HUES6 (cell line): ENCODE data around the gene RSPH3.
A peak's percentile ranks its signal among the peaks of the same experiment; 100 is the strongest.
"Not testable (repeated sequence)": the region's sequence is repeated elsewhere in the genome, so short reads cannot be mapped to it uniquely, and the experiment has no call there.

Experiments
- H3K27ac ChIP-seq: 2 replicates; pipeline ENCODE4 v1.7.0; 2013; ENCODE audit warnings: low read depth, mild to moderate bottlenecking, low read length, inconsistent platforms
- H3K27me3 ChIP-seq: 2 replicates; pipeline ENCODE4 v1.6.1; 2013; ENCODE audit warnings: low read length; ENCODE audit not compliant: control insufficient read depth, insufficient read depth
- H3K36me3 ChIP-seq: 2 replicates; pipeline ENCODE4 v1.6.1; 2013; ENCODE audit warnings: low read length; ENCODE audit not compliant: control insufficient read depth, insufficient read depth
- H3K4me1 ChIP-seq: 2 replicates; pipeline ENCODE4 v1.6.1; 2013; ENCODE audit warnings: low read length; ENCODE audit not compliant: control insufficient read depth, insufficient read depth
- H3K4me3 ChIP-seq: 2 replicates; pipeline ENCODE4 v1.5.1; 2013; ENCODE audit warnings: low read depth, low read length
- H3K9ac ChIP-seq: one replicate; pipeline ENCODE4 v1.6.1; 2013; ENCODE audit warnings: mild to moderate bottlenecking, low read length
- H3K9me3 ChIP-seq: 2 replicates; pipeline ENCODE4 v1.6.1; 2013; ENCODE audit warnings: low read depth, low read length; ENCODE audit not compliant: control insufficient read depth, insufficient read depth

RSPH3 gene

DNA sequence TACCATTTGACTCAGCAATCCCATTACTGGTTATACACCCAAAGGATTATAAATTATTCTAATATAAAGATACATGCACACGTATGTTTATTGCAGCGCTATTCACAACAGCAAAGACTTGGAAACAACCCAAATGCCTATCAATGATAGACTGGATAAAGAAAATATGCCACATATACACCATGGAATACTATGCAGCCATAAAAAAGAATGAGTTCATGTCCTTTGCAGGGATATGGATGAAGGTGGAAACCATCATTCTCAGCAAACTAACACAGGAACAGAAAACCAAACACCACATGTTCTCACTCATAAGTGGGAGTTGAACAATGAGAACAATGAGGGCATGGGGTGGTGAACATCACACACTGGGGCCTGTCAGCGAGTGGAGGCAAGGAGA lies 48.0 kb downstream of the RSPH3 start:
- not testable (repeated sequence) for H3K36me3 ChIP-seq, H3K9ac ChIP-seq, H3K27ac ChIP-seq, H3K4me3 ChIP-seq, H3K4me1 ChIP-seq, H3K9me3 ChIP-seq, H3K27me3 ChIP-seq

- not testable (repeated sequence) for H3K27me3 ChIP-seq, H3K4me1 ChIP-seq, H3K4me3 ChIP-seq, H3K9ac ChIP-seq, H3K27ac ChIP-seq, H3K36me3 ChIP-seq, H3K9me3 ChIP-seq
Measured at GRCh38 chr6:158951565-158951964, 48.4 kb downstream of the RSPH3 start.

GRCh38 chr6:158947284-158947683 lies 52.7 kb downstream of the RSPH3 start:
- H3K27me3 ChIP-seq, result no peaks in the 10 kb centered on the region
- no peak overlapping the region for H3K9ac ChIP-seq
- H3K4me3 ChIP-seq, result no peak overlapping the region
- no peaks in the 10 kb centered on the region for H3K4me1 ChIP-seq
- H3K9me3 ChIP-seq, result 0 out of 2 replicates have a peak, but pooled peaks cover 2% of the 10 kb centered on the region
- no peak overlapping the region for H3K27ac ChIP-seq
- no peaks in the 10 kb centered on the region for H3K36me3 ChIP-seq

GRCh38 chr6:158943380-158944032 lies 56.5 kb downstream of the RSPH3 start:
- Histone ChIP-seq H3K27ac (no peak overlapping the region), H3K4me3 (no peak overlapping the region), H3K27me3 (no peaks in the 10 kb centered on the region), H3K9me3 (0 out of 2 replicates have a peak, but pooled peaks cover 3% of the 10 kb centered on the region), H3K9ac (no peak overlapping the region), H3K36me3 (no peaks in the 10 kb centered on the region), H3K4me1 (peaks cover 14% of the 10 kb centered on the region)

DNA sequence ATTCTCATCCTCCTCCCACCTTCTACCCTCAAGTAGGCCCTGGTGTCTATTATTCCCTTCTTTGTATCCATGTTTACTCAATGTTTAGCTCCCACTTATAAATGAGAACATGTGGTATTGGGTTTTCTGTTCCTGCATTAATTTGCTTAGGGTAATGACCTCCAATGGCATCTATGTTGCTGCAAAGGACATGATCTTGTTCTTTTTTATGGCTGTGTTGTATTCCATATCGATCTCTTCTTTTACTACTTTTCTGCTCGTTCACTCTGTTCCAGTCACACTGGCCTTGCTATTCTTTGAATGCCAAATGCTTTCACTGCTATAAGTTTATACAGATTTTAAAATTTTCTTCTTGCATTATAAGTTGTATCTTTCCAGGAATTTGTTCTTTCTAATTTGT lies 57.7 kb downstream of the RSPH3 start:
- no peak overlapping the region for H3K4me3 ChIP-seq
- H3K36me3 ChIP-seq, result no peaks in the 10 kb centered on the region
- H3K27me3 ChIP-seq, result no peaks in the 10 kb centered on the region
- H3K4me1 ChIP-seq, result peaks cover 19% of the 10 kb centered on the region
- 0 out of 2 replicates have a peak, but pooled peaks cover 3% of the 10 kb centered on the region for H3K9me3 ChIP-seq
- no peak overlapping the region for H3K9ac ChIP-seq
- H3K27ac ChIP-seq, result no peak overlapping the region

DNA sequence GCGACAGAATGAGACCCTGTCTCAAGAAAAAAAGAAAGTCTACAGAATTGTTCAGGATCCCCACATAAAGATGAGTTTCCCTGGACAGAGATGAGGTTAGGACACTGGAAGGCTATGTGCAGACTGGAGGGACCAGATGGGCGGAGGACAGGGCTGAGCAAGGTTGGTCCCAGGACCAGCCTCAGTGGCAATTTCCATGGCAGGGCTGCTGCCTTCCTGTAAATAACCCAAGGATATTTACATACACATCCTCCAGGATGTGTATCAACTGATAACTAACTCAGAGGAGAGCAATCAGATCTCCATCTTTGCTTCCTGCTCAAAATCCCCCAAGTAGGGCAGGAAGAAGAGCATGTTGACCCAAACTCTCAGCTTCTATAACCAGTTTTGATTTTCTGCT lies 58.8 kb downstream of the RSPH3 start:
- Histone ChIP-seq H3K27ac (no peak overlapping the region), H3K4me3 (no peak overlapping the region), H3K4me1 (peaks cover 21% of the 10 kb centered on the region), H3K27me3 (no peaks in the 10 kb centered on the region), H3K9ac (no peak overlapping the region), H3K9me3 (0 out of 2 replicates have a peak, but pooled peaks cover 3% of the 10 kb centered on the region), H3K36me3 (no peaks in the 10 kb centered on the region)

DNA sequence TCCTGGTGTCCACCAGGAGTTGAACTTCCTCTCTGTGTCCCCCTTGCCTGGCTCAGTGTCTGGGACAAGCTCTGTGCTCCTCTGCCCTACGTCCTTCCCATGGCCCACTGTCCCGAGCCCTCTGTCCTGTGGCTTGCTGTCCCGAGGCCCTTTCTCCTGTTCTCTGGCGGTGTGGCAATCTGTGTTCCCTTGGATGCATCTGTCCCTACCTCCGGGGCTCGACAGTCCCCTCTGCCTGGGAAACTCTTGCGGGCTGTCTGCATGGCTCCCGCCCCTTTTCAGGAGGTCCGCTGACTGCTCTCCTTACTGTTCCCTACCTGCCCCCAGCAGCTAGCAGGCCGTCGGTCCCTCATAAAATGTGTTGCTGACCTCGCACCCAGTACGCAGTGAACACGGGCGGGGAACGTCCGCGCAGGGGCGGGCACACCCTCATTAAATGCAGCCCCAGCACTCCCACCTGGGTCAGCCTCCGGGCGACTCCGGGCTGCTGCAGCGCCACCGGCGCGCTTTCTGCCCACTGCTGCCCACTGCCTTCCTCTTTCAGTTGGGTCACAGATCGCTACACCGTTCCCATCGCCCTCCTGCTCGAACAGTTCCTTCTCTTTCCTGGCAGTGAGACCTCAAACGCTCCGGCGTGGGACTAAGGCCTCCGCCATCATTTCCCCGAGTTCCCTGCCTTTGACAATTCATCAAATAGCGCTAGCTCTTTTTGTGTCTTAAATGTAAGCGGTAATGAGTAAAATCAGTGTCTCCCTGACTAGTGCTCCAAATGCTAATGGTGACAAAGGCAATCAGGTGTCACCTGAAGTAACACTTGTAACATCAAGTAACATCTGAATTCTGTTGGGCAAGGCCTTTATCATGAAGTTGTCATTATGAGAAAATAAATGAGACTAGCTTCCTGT lies 60.5 kb downstream of the RSPH3 start:
- Histone ChIP-seq H3K4me1 (peaks cover 21% of the 10 kb centered on the region), H3K36me3 (no peaks in the 10 kb centered on the region), H3K9me3 (0 out of 2 replicates have a peak, but pooled peaks cover 3% of the 10 kb centered on the region), H3K4me3 (peak overlapping the region; percentile 39), H3K9ac (no peak overlapping the region), H3K27ac (no peak overlapping the region), H3K27me3 (no peaks in the 10 kb centered on the region)

- H3K9ac ChIP-seq, result no peak overlapping the region
- H3K9me3 ChIP-seq, result 0 out of 2 replicates have a peak, but pooled peaks cover 3% of the 10 kb centered on the region
- H3K4me3 ChIP-seq, result peak overlapping the region; percentile 39
- no peak overlapping the region for H3K27ac ChIP-seq
- no peaks in the 10 kb centered on the region for H3K36me3 ChIP-seq
- no peaks in the 10 kb centered on the region for H3K27me3 ChIP-seq
- peaks cover 21% of the 10 kb centered on the region for H3K4me1 ChIP-seq
Measured at GRCh38 chr6:158938811-158939254, 61.2 kb downstream of the RSPH3 start.

DNA sequence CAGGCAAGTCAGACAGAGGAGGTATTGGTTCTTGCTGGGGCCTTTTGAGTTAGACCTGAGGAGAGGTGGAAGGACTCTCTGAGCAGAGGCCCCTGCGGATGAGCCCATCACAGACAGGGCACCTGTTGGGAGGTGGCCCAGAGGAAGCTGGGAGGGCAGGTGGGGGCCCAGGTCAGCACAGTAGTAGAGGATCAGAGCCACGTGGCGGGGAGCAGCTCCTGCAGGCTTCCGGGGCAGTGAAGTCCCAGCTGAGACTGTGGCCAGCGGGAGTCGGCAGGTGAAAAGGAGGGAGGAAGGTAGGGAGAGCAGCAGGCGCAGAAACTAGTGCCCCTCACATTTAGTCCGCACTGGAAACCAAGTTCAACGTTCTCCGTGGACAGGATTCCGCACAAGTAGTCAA lies 61.8 kb downstream of the RSPH3 start:
- Histone ChIP-seq H3K4me1 (peaks cover 21% of the 10 kb centered on the region), H3K9ac (no peak overlapping the region)

DNA sequence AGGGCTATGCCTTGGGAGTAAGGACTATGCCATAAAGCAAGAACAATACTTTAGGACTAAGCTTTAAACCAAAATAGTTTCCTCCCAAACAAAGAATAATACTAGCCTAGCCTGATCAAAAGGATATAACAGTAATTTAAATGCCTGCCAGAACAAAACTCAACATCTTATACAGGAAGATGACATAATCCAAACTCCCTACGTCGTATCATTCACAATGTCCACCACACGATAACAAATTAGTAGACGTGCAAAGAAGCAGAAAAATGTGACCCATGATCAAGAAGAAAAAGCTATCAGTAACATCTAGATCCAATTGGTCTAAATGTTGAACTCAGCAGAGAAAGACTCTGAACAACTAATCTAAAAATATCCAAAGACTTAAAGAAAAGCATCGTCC lies 65.8 kb downstream of the RSPH3 start:
- H3K4me1 ChIP-seq, result peaks cover 13% of the 10 kb centered on the region
- H3K36me3 ChIP-seq, result no peaks in the 10 kb centered on the region
- no peak overlapping the region for H3K9ac ChIP-seq
- no peaks in the 10 kb centered on the region for H3K9me3 ChIP-seq
- H3K27me3 ChIP-seq, result no peaks in the 10 kb centered on the region
- no peak overlapping the region for H3K4me3 ChIP-seq
- no peak overlapping the region for H3K27ac ChIP-seq

More for the DNA sequence above, 61.8 kb downstream of the RSPH3 start:
- Histone ChIP-seq H3K27me3 (no peaks in the 10 kb centered on the region), H3K9me3 (0 out of 2 replicates have a peak, but pooled peaks cover 3% of the 10 kb centered on the region), H3K4me3 (no peak overlapping the region), H3K27ac (no peak overlapping the region), H3K36me3 (no peaks in the 10 kb centered on the region)

- H3K27me3 ChIP-seq, result no peaks in the 10 kb centered on the region
- peaks cover 3% of the 10 kb centered on the region; the same call in 1 of the 2 replicates for H3K4me1 ChIP-seq
- H3K36me3 ChIP-seq, result no peaks in the 10 kb centered on the region
- no peaks in the 10 kb centered on the region for H3K9me3 ChIP-seq
- H3K4me3 ChIP-seq, result no peak overlapping the region
- no peak overlapping the region for H3K9ac ChIP-seq
- no peak overlapping the region for H3K27ac ChIP-seq
Measured at GRCh38 chr6:158933079-158933595, 66.9 kb downstream of the RSPH3 start.
